Colonic mucosa (tissue), 4 donors: ENCODE measurements around the gene CCPG1. TPM values are rescaled to one million over a fixed set of nuclear protein-coding genes. Genes with fewer than 3 reads are reported as not detected.

Source experiments
- DNase-seq: peaks from one replicate; pipeline ENCODE4 v3.0.0-alpha.2; 2020
- H3K27ac ChIP-seq: fragments of 200-600 bp; one replicate; pipeline ENCODE4 v1.8.0; 2021
- H3K27me3 ChIP-seq: fragments of 200-600 bp; one replicate; pipeline ENCODE4 v1.8.0; 2021
- H3K36me3 ChIP-seq: fragments of 200-600 bp; one replicate; pipeline ENCODE4 v1.8.0; 2021
- H3K4me1 ChIP-seq: fragments of 200-600 bp; one replicate; pipeline ENCODE4 v1.8.0; 2021; ENCODE audit warnings: mild to moderate bottlenecking
- H3K4me3 ChIP-seq: fragments of 200-600 bp; one replicate; pipeline ENCODE4 v1.8.0; 2021
- H3K9ac ChIP-seq, 2 donors: one replicate each; pipeline ENCODE4 v1.7.0; 2013; ENCODE audit warnings: control low read depth in 2 of 2, low read depth in 2 of 2, low read length in 2 of 2
- H3K9me3 ChIP-seq: fragments of 200-600 bp; one replicate; pipeline ENCODE4 v1.8.0; 2021
- CTCF ChIP-seq: fragments of 200-600 bp; IDR thresholded peaks from one replicate; pipeline ENCODE4 v1.8.0; 2022; ENCODE audit warnings: antibody characterized with exemption, mild to moderate bottlenecking
- intact Hi-C: fragments of 100-400 bp; cut with DNase I; formaldehyde crosslinking; loops from one replicate; pipeline ENCODE4 v1.14.1; 2022
- microRNA-seq: library from miRNA; unstranded; fragments of <30 nt; microRNA quantifications from one replicate; pipeline ENCODE4, GENCODE V29; 2019
- total RNA-seq, 2 donors: library from RNA; stranded (reverse); fragmentation: NEBNext Ultra II Directional in 1 of 2; extraction: Animal tissue kit (Norgen Biotek cat#: 25700) in 1 of 2; gene quantifications; one replicate each; pipeline ENCODE4 v1.2.1, GENCODE V29; 2021
- donor health status: healthy.
- donor health status: DM: no; HTN: no; CAD: no.
- donor health status: DM: no; HTN: no; CAD: no.

Gene CCPG1
- total RNA-seq, 2 donors from 2014 or later: 57.9 to 71.7 TPM

- Histone ChIP-seq H3K9me3 (no peaks in the 10 kb centered on the region), H3K36me3 (no peaks in the 10 kb centered on the region), H3K9ac (peak overlapping the region; percentile 88 to 98), H3K4me1 (peaks cover 9% of the 10 kb centered on the region), H3K27me3 (no peaks in the 10 kb centered on the region), H3K4me3 (peak overlapping the region; percentile 81), H3K27ac (peak overlapping the region; percentile 77)
- DNase-seq: peak; percentile 46
- TF ChIP-seq CTCF: no peak
- intact Hi-C loops: no loop called here
Measured at GRCh38 chr15:55319537-55320237, 88.5 kb downstream of the CCPG1 start.

- Histone ChIP-seq H3K27me3 (no peaks in the 10 kb centered on the region), H3K9me3 (no peaks in the 10 kb centered on the region), H3K9ac (peak within 1 kb of the TSS; percentile 88 to 98), H3K27ac (peak within 1 kb of the TSS; percentile 77), H3K36me3 (no peaks in the 10 kb centered on the region), H3K4me3 (peak within 1 kb of the TSS; percentile 81), H3K4me1 (peaks cover 9% of the 10 kb centered on the region)
- intact Hi-C loops: no loop called here
- no peak for TF ChIP-seq CTCF
- peak; percentile 90 for DNase-seq
Measured at GRCh38 chr15:55318588-55319494, 89.3 kb downstream of the CCPG1 start, which contains the start of the genes PIGB and PIGBOS1. Gene PIGB (plus strand): TSS chr15:55319222. CDS start chr15:55319251, 29 bp downstream. Gene PIGBOS1 (minus strand): TSS chr15:55319123. CDS start chr15:55317792, 1,331 bp downstream.

Small RNA genes within 50 kb of the gene (microRNA-seq; reads per million reads assigned to microRNA genes)
- 120 reads per million, percentile 55 among the genes with 10 or more reads in this experiment for gene MIR628

Other genes with a start within 250 kb of the CCPG1 start
- gene RSL24D1, start 211.4 kb downstream of the CCPG1 start, total RNA-seq: 10 to 100 TPM; 42.3 to 52.4 TPM
- 10 to 100 TPM; 46.0 to 69.6 TPM for gene RAB27A, start 118.5 kb downstream of the CCPG1 start, total RNA-seq
- gene PIGBOS1, start 89.2 kb downstream of the CCPG1 start, total RNA-seq: 10 to 100 TPM; 11.8 to 13.0 TPM
- 10 to 100 TPM; 15.0 to 15.8 TPM for gene PIGB, start 89.1 kb downstream of the CCPG1 start, total RNA-seq
- 10 to 100 TPM in 1 of 2 donors, 1 to 10 TPM in 1; 5.8 to 11.4 TPM for gene PIERCE2, start 136 bp upstream of the CCPG1 start, total RNA-seq
- under 1 TPM; 0.24 to 0.42 TPM for gene DNAAF4, start 99.9 kb upstream of the CCPG1 start, total RNA-seq
- gene PYGO1, start 180.0 kb upstream of the CCPG1 start, total RNA-seq: 1 to 10 TPM in 1 of 2 donors, under 1 TPM in 1; 0.30 to 2.3 TPM